A549 (cell line): Measurements from ENCODE around the gene PELI3. TPM values are rescaled to one million over a fixed set of nuclear protein-coding genes. Genes with fewer than 3 reads are reported as not detected.

ENCODE experiments used
- ATAC-seq, 2 experiments: fragments of 200-7000 bp in 1 of 2; fragments of >200 bp in 1 of 2; cut with Nextera tagmentation in 1 of 2; cut with Tn5 transposase in 1 of 2; 3 replicates each; pipeline versions ENCODE4 v1.8.0 to v1.9.1; 2018 to 2020; ENCODE audit warnings: mild to moderate bottlenecking in 1 of 2, moderate library complexity in 1 of 2
- CTCF ChIA-PET: fragments of 300-600 bp; sonication (Branson Sonifier 250); formaldehyde crosslinking; extraction: SDS; loops from one replicate; lab custom pipeline; 2021; ENCODE audit warnings: antibody characterized with exemption, inconsistent platforms; lab: Yijun Ruan, JAX
- POLR2A ChIA-PET: fragments of 350-600 bp; formaldehyde crosslinking; extraction: SDS; loops from one replicate; lab custom pipeline; 2021; ENCODE audit warnings: antibody characterized with exemption, inconsistent platforms; lab: Yijun Ruan, JAX
- DNase-seq, 2 experiments: peaks; one replicate each; pipeline versions ENCODE4 v3.0.0 to v3.0.0-alpha.2; 2011 to 2016; ENCODE audit warnings: low read depth in 1 of 2, low spot score in 1 of 2
- FAIRE-seq: peaks from 2 replicates; lab custom pipeline; 2011; peaks lifted over from hg19 to GRCh38; lab: Jason Lieb, UNC
- H3K27ac ChIP-seq, 2 experiments: fragments of >200 bp; sonication (Bioruptor Twin); formaldehyde crosslinking; 3 replicates each; pipeline ENCODE4 v1.5.1; 2016 to 2017
- H3K4me1 ChIP-seq: fragments of >200 bp; sonication (Bioruptor Twin); formaldehyde crosslinking; 3 replicates; pipeline ENCODE4 v1.6.1; 2016
- H3K4me2 ChIP-seq: fragments of >200 bp; sonication (Bioruptor Twin); formaldehyde crosslinking; 3 replicates; pipeline ENCODE4 v1.6.1; 2016
- H3K4me3 ChIP-seq: fragments of >200 bp; sonication (Bioruptor Twin); formaldehyde crosslinking; 3 replicates; pipeline ENCODE4 v1.5.1; 2016
- H3K9me3 ChIP-seq: fragments of >200 bp; sonication (Bioruptor Twin); formaldehyde crosslinking; 3 replicates; pipeline ENCODE4 v1.6.1; 2016
- BHLHE40 ChIP-seq: IDR thresholded peaks from 2 replicates; pipeline ENCODE4 v1.6.1; 2012; ENCODE audit warnings: low read depth, low read length, inconsistent platforms
- CBX2 ChIP-seq: fragments of 200-600 bp; sonication (generic); IDR thresholded peaks from 2 replicates; pipeline ENCODE4 v1.6.1; 2016; ENCODE audit warnings: low read depth, mild to moderate bottlenecking, borderline replicate concordance
- CHD4 ChIP-seq: fragments of 200-600 bp; sonication (generic); IDR thresholded peaks from 2 replicates; pipeline ENCODE4 v1.6.1; 2016; ENCODE audit warnings: antibody characterized with exemption, mild to moderate bottlenecking, borderline replicate concordance
- EHF ChIP-seq: fragments of 250-450 bp; sonication (Bioruptor Pico); IDR thresholded peaks from 2 replicates; pipeline ENCODE4 v1.5.0; 2020; ENCODE audit warnings: mild to moderate bottlenecking
- EHMT2 ChIP-seq: fragments of 200-600 bp; sonication (generic); IDR thresholded peaks from 2 replicates; pipeline ENCODE4 v1.6.1; 2016; ENCODE audit warnings: antibody characterized with exemption, low read depth, mild to moderate bottlenecking, moderate library complexity
- EP300 ChIP-seq, 2 experiments: fragments of >200 bp; sonication (Bioruptor Twin); formaldehyde crosslinking; IDR thresholded peaks; 2 replicates in 1 of 2; 3 replicates in 1 of 2; pipeline ENCODE4 v1.6.1; 2016 to 2017
- ESRRA ChIP-seq: fragments of 150-350 bp; IDR thresholded peaks from 2 replicates; pipeline ENCODE4 v1.6.1; 2014; ENCODE audit warnings: mild to moderate bottlenecking, low read length, borderline replicate concordance
- JUN ChIP-seq, 2 experiments: fragments of >200 bp; sonication (Bioruptor Twin); formaldehyde crosslinking; IDR thresholded peaks; 2 replicates in 1 of 2; 3 replicates in 1 of 2; pipeline ENCODE4 v1.6.1; 2016 to 2017
- JUNB ChIP-seq: fragments of >200 bp; sonication (Bioruptor Twin); formaldehyde crosslinking; IDR thresholded peaks from 2 replicates; pipeline ENCODE4 v1.6.1; 2016
- KDM1A ChIP-seq: fragments of 200-600 bp; sonication (generic); IDR thresholded peaks from 2 replicates; pipeline ENCODE4 v1.6.1; 2016; ENCODE audit warnings: low read depth, mild to moderate bottlenecking
- KDM5A ChIP-seq: fragments of 200-600 bp; sonication (generic); IDR thresholded peaks from 2 replicates; pipeline ENCODE4 v1.6.1; 2016; ENCODE audit warnings: antibody characterized with exemption, mild to moderate bottlenecking
- MAFK ChIP-seq: fragments of 450-650 bp; IDR thresholded peaks from 2 replicates; pipeline ENCODE4 v1.6.1; 2014; ENCODE audit not compliant: partially characterized antibody
- MAZ ChIP-seq: fragments of 150-350 bp; IDR thresholded peaks from 2 replicates; pipeline ENCODE4 v1.6.1; 2014; ENCODE audit warnings: antibody characterized with exemption, low read depth, low read length, borderline replicate concordance
- NFE2L2 ChIP-seq: fragments of 150-350 bp; conservative IDR thresholded peaks from 2 replicates; pipeline ENCODE4 v1.6.1; 2014; ENCODE audit warnings: low read length
- NPAS2 ChIP-seq: fragments of 250-450 bp; sonication (Bioruptor Pico); IDR thresholded peaks from 2 replicates; pipeline ENCODE4 v1.8.0; 2022; ENCODE audit warnings: mild to moderate bottlenecking, moderate library complexity, borderline replicate concordance
- RARB ChIP-seq: fragments of 250-450 bp; sonication (Bioruptor Pico); IDR thresholded peaks from 2 replicates; pipeline ENCODE4 v1.8.0; 2021; ENCODE audit warnings: mild to moderate bottlenecking, moderate library complexity
- RCOR1 ChIP-seq: fragments of 150-350 bp; IDR thresholded peaks from 2 replicates; pipeline ENCODE4 v1.6.1; 2014; ENCODE audit warnings: antibody characterized with exemption, low read length, low read depth
- SMC3 ChIP-seq: fragments of >200 bp; sonication (Bioruptor Twin); formaldehyde crosslinking; IDR thresholded peaks from 3 replicates; pipeline ENCODE4 v1.6.1; 2018; ENCODE audit warnings: inconsistent platforms
- SREBF2 ChIP-seq: fragments of 450-650 bp; IDR thresholded peaks from 2 replicates; pipeline ENCODE4 v1.6.1; 2014; ENCODE audit warnings: mild to moderate bottlenecking, moderate library complexity
- ZNF302 ChIP-seq: fragments of 250-450 bp; sonication (Bioruptor Pico); IDR thresholded peaks from 2 replicates; pipeline ENCODE4 v1.9.0; 2021; ENCODE audit warnings: inconsistent platforms, mild to moderate bottlenecking, moderate library complexity
- ZSCAN20 ChIP-seq: fragments of 250-450 bp; sonication (Bioruptor Pico); IDR thresholded peaks from 2 replicates; pipeline ENCODE4 v1.8.0; 2022; ENCODE audit warnings: mild to moderate bottlenecking, moderate library complexity
- WGBS: methylation state at CpG from one replicate; pipeline ENCODE4 v1.1.6; 2017; ENCODE audit errors: missing lambda C conversion rate; 5-methylcytosine and 5-hydroxymethylcytosine counted together
- polyA plus RNA-seq, 4 experiments: library from polyadenylated mRNA; depleted of rRNA in 3 of 4; stranded (reverse); fragments of >200 nt; fragmentation: RNase III in 1 of 4; extraction: RNeasy Plus Mini Kit Qiagen cat#74134 plus additional on column Dnase treatment in 1 of 4; gene quantifications; 2 replicates in 3 of 4; 3 replicates in 1 of 4; pipeline ENCODE4 v1.2.3, GENCODE V29; 2011 to 2017
- TF ChIP-seq, protein P1 (sequence below): fragments of 250-450 bp; sonication (Bioruptor Pico); IDR thresholded peaks from 2 replicates; pipeline ENCODE4 v1.5.0; 2021; ENCODE audit warnings: mild to moderate bottlenecking, moderate library complexity, borderline replicate concordance
- TF ChIP-seq, protein P2 (sequence below): fragments of >200 bp; sonication (Bioruptor Twin); formaldehyde crosslinking; IDR thresholded peaks from 2 replicates; pipeline ENCODE4 v1.6.1; 2016
- TF ChIP-seq, protein P3 (sequence below): fragments of >200 bp; sonication (Bioruptor Twin); formaldehyde crosslinking; IDR thresholded peaks from 3 replicates; pipeline ENCODE4 v1.6.1; 2016
- TF ChIP-seq, protein P4 (sequence below): fragments of >200 bp; sonication (Bioruptor Twin); formaldehyde crosslinking; IDR thresholded peaks from 3 replicates; pipeline ENCODE4 v1.5.1; 2016

PELI3 gene
- polyA plus RNA-seq, 2 of the 4 experiments (the other 2 are of a cell fraction): 2.3 to 5.7 TPM

DNA sequence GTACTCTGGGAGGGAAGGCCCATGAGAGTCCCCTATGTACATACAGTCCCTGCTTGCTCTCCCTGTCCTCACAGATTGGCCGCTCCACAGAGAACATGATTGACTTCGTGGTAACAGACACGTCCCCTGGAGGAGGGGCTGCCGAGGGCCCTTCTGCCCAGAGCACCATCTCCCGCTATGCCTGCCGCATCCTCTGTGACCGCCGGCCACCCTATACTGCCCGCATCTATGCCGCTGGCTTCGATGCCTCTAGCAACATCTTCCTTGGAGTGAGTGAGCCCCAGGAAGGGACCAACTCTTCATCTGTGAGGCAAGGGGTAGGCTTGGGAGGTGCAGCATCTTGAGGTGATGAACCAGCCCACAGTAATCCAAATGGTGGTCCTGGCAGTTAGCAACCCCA, 6.5 kb downstream of the PELI3 start:
- no peak overlapping the region for H3K4me3 ChIP-seq
- DNase-seq (no peak), ATAC-seq (no peak), FAIRE-seq (no peak)
- no peak overlapping the region for H3K4me2 ChIP-seq
- WGBS: 90% methylated on average over 11 of the region's 11 CpGs
- no peak overlapping the region for H3K27ac ChIP-seq
- TF ChIP-seq CHD4: no peak
- no peak for TF ChIP-seq NFE2L2
- TF ChIP-seq ZSCAN20 (CRISPR knock-in tag): no peak
- no peak for TF ChIP-seq ZNF302 (CRISPR knock-in tag)
- TF ChIP-seq SREBF2: no peak
- TF ChIP-seq SMC3: no peak
- no peak for TF ChIP-seq KDM1A
- no peak for TF ChIP-seq RARB (CRISPR knock-in tag)
- no peaks in the 10 kb centered on the region for H3K4me1 ChIP-seq
- ChIA-PET POLR2A (no interaction called here), CTCF (interaction anchor here (1.0 to 1.1 kb wide), 2 partner anchors 34 to 43 kb away, joined by 3 read pairs; no protein-coding TSS in a partner anchor)
- H3K9me3 ChIP-seq: no peaks in the 10 kb centered on the region

DNA sequence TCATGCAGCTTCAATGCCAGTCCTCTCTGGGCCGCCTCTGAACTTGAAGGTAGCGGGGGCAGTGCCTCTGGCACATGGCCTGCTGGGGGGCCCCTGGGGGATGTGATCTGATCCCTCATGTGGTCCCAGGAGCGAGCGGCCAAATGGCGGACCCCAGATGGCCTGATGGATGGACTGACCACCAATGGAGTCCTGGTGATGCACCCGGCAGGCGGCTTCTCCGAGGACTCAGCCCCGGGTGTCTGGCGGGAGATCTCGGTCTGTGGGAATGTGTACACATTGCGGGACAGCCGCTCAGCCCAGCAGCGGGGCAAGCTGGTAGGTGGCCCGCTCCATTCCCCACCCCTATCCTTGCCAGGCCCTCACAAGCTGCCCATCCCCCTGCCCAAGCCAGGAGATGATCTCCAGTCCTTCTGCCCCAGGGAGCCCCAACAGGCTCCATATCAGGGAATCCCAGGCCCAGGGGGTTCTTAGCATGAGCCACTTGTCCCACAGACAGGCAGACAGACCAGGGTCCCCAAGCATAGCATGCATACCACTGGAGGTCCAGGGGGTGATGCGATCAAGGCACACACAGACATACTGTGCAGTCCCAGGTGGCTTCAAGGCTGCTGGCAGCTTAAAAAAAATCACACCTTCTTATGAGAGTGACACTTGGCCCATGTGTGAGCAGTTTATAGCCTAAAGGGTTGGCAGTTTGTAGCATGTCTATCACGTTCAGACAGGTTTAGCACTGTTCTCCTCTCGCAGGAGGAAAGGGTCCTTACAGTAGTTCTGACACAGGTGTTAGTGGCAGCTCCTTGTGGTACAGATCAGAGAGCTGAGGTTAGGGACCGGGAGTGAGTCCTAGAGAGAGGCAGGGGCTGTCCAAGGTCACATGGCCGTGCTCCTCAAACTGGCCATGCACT, 7.2 kb downstream of the PELI3 start:
- H3K4me2 ChIP-seq: no peak overlapping the region
- no peak for FAIRE-seq
- DNase-seq: no peak
- 76% methylated on average over 6 of the region's 20 CpGs for WGBS
- no peak overlapping the region for H3K4me3 ChIP-seq
- H3K9me3 ChIP-seq: no peaks in the 10 kb centered on the region
- no peaks in the 10 kb centered on the region for H3K4me1 ChIP-seq
- ATAC-seq: no peak
- no peak overlapping the region for H3K27ac ChIP-seq
- TF ChIP-seq SMC3 (no peak), RCOR1 (no peak), MAZ (no peak), EHF (CRISPR knock-in tag) (no peak), KDM5A (no peak), MAFK (no peak), ESRRA (no peak), EHMT2 (no peak), EP300 (IDR thresholded peaks at IDR 0.05) (no peak), ZNF302 (CRISPR knock-in tag) (no peak)
- TF ChIP-seq, protein P1, sequence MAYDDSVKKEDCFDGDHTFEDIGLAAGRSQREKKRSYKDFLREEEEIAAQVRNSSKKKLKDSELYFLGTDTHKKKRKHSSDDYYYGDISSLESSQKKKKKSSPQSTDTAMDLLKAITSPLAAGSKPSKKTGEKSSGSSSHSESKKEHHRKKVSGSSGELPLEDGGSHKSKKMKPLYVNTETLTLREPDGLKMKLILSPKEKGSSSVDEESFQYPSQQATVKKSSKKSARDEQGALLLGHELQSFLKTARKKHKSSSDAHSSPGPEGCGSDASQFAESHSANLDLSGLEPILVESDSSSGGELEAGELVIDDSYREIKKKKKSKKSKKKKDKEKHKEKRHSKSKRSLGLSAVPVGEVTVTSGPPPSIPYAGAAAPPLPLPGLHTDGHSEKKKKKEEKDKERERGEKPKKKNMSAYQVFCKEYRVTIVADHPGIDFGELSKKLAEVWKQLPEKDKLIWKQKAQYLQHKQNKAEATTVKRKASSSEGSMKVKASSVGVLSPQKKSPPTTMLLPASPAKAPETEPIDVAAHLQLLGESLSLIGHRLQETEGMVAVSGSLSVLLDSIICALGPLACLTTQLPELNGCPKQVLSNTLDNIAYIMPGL (CRISPR knock-in tag): no peak
- TF ChIP-seq, protein P2, sequence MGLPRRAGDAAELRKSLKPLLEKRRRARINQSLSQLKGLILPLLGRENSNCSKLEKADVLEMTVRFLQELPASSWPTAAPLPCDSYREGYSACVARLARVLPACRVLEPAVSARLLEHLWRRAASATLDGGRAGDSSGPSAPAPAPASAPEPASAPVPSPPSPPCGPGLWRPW: no peak
- POLR2A ChIA-PET: no interaction called here
- CTCF ChIA-PET: interaction anchor here (1.0 to 1.1 kb wide), 2 partner anchors 34 to 43 kb away, joined by 3 read pairs; no protein-coding TSS in a partner anchor

DNA sequence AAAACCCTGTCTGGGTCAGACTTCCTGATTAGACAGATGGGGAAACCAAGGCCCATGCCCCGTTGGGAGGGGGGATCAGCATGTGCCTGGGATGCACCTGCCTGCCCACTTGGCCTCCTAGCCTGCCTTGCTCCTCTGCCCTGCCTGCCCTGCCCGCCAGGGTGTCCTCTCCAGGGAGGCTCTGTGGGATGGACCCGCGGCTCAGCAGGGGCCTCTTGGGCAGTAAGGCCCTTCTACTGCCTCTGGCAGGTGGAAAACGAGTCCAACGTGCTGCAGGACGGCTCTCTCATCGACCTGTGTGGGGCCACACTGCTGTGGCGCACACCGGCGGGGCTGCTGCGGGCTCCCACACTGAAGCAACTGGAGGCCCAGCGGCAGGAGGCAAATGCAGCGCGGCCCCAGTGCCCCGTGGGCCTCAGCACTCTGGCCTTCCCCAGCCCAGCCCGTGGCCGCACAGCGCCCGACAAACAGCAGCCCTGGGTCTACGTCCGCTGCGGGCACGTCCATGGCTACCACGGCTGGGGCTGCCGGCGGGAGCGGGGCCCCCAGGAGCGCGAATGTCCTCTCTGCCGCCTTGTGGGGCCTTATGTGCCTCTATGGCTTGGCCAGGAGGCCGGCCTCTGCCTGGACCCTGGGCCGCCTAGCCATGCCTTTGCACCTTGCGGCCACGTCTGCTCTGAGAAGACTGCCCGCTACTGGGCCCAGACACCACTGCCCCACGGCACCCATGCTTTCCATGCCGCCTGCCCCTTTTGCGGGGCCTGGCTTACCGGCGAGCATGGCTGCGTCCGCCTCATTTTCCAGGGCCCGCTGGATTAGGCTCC, 8.9 kb downstream of the PELI3 start:
- 89% methylated on average over 17 of the region's 44 CpGs for WGBS
- H3K9me3 ChIP-seq: no peaks in the 10 kb centered on the region
- H3K4me2 ChIP-seq: no peak overlapping the region
- DNase-seq (no peak), ATAC-seq (no peak), FAIRE-seq (no peak)
- H3K4me1 ChIP-seq: no peaks in the 10 kb centered on the region
- H3K4me3 ChIP-seq: no peak overlapping the region
- no peak overlapping the region for H3K27ac ChIP-seq
- ChIA-PET CTCF (interaction anchor here (0.6 to 5.9 kb wide), 2 partner anchors 67 to 749 kb away, joined by 3 to 46 read pairs; no protein-coding TSS in a partner anchor), POLR2A (no interaction called here)
- TF ChIP-seq RCOR1: no peak
- no peak for TF ChIP-seq ESRRA
- no peak for TF ChIP-seq MAZ
- TF ChIP-seq, protein P3, sequence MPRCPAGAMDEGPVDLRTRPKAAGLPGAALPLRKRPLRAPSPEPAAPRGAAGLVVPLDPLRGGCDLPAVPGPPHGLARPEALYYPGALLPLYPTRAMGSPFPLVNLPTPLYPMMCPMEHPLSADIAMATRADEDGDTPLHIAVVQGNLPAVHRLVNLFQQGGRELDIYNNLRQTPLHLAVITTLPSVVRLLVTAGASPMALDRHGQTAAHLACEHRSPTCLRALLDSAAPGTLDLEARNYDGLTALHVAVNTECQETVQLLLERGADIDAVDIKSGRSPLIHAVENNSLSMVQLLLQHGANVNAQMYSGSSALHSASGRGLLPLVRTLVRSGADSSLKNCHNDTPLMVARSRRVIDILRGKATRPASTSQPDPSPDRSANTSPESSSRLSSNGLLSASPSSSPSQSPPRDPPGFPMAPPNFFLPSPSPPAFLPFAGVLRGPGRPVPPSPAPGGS: no peak
- TF ChIP-seq BHLHE40: no peak
- TF ChIP-seq, protein P4, sequence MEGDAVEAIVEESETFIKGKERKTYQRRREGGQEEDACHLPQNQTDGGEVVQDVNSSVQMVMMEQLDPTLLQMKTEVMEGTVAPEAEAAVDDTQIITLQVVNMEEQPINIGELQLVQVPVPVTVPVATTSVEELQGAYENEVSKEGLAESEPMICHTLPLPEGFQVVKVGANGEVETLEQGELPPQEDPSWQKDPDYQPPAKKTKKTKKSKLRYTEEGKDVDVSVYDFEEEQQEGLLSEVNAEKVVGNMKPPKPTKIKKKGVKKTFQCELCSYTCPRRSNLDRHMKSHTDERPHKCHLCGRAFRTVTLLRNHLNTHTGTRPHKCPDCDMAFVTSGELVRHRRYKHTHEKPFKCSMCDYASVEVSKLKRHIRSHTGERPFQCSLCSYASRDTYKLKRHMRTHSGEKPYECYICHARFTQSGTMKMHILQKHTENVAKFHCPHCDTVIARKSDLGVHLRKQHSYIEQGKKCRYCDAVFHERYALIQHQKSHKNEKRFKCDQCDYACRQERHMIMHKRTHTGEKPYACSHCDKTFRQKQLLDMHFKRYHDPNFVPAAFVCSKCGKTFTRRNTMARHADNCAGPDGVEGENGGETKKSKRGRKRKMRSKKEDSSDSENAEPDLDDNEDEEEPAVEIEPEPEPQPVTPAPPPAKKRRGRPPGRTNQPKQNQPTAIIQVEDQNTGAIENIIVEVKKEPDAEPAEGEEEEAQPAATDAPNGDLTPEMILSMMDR: no peak
- TF ChIP-seq NPAS2 (CRISPR knock-in tag): no peak
- no peak for TF ChIP-seq NFE2L2
- no peak for TF ChIP-seq JUN (IDR thresholded peaks at IDR 0.05)
- no peak for TF ChIP-seq JUNB
- TF ChIP-seq CBX2: no peak
- no peak for TF ChIP-seq ZSCAN20 (CRISPR knock-in tag)
